ENCODE data around the gene PANX1.

DNA sequence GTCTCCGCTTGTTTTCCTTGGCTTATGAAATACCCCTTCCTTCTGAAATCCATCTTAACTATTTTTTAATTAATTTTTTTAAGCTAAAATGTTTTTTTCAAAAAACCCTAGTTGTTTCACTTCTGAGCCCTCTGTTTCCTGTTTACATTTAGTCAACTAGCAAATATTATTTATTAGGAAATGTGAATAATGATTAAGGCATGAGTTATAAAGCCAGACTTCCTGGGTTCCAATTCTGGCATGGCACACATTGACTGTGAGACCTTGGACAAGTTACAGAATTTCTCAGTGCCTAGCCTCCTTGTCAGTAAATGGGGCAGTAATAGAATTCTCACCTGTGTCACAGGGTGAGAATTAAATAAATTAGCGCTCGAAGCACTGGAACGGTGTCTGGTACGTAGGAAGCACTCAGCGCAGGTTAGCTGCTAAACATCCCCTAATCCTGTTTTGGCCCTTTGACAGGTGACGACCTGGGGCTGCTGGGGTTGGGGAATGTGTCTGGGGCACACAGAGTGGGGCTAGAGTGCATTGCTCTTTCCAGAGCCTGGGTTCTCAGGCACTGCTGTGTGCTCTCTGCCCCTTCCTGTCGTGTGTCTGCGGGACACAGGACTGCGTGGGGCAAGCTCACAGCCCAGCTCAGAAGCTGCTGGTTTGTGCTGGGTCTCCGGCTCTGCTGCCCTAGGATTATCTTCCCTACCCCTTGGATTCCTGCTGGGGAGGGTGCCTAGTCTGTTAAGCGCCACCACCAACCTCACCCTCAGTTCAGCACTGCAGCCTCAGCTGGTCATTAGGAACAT, 13.1 kb downstream of the PANX1 start:
- TF ChIP-seq, protein P1, sequence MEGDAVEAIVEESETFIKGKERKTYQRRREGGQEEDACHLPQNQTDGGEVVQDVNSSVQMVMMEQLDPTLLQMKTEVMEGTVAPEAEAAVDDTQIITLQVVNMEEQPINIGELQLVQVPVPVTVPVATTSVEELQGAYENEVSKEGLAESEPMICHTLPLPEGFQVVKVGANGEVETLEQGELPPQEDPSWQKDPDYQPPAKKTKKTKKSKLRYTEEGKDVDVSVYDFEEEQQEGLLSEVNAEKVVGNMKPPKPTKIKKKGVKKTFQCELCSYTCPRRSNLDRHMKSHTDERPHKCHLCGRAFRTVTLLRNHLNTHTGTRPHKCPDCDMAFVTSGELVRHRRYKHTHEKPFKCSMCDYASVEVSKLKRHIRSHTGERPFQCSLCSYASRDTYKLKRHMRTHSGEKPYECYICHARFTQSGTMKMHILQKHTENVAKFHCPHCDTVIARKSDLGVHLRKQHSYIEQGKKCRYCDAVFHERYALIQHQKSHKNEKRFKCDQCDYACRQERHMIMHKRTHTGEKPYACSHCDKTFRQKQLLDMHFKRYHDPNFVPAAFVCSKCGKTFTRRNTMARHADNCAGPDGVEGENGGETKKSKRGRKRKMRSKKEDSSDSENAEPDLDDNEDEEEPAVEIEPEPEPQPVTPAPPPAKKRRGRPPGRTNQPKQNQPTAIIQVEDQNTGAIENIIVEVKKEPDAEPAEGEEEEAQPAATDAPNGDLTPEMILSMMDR (conservative IDR thresholded peaks at IDR 0.05; ENCODE audit: low read length), result no peak
- TF ChIP-seq EZH2phosphoT487 (IDR thresholded peaks at IDR 0.05; ENCODE audit: borderline replicate concordance), result no peak
